Globus pallidus (tissue), 1 donor: Measurements from ENCODE around the gene RAP1GAP2.
"Not testable (repeated sequence)": the region's sequence is repeated elsewhere in the genome, so short reads cannot be mapped to it uniquely, and the experiment has no call there.

Experiments
- DNase-seq: peaks from one replicate; pipeline ENCODE4 v3.0.0-alpha.2; 2015; ENCODE audit warnings: low spot score

The RAP1GAP2 gene

DNA sequence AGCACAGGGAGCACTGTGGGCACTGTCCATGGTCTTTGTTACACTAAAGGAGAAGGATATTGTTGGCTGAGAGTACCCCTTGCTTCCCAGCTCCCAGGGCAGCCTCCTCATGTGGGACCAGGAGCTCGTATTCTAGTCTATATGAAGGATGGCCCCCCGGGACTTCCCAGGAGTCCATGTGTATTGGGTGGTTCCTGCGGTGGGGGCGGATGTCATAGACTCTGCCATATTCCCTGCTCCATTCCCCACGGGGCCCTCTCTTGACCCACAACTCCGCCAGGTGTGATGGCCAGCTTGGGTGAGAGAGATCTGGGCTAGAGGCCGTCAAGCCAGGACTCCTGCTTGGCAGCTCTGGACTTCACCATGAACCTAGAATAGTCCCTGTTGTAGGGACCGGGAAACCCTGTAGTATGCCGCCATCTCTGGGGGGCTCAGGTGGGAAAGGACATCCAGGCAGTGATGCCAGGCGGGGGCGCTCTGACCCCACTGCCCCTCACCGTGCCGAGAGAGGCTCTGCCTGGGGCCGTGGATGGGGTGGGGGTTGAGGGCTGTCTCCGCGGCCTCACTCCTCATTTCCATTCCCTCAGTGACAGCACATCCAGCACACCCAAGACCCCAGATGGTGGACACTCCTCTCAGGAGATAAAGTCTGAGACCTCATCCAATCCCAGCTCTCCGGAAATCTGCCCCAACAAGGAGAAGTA, 229.3 kb downstream of the RAP1GAP2 start:
- DNase-seq, result no peak

DNA sequence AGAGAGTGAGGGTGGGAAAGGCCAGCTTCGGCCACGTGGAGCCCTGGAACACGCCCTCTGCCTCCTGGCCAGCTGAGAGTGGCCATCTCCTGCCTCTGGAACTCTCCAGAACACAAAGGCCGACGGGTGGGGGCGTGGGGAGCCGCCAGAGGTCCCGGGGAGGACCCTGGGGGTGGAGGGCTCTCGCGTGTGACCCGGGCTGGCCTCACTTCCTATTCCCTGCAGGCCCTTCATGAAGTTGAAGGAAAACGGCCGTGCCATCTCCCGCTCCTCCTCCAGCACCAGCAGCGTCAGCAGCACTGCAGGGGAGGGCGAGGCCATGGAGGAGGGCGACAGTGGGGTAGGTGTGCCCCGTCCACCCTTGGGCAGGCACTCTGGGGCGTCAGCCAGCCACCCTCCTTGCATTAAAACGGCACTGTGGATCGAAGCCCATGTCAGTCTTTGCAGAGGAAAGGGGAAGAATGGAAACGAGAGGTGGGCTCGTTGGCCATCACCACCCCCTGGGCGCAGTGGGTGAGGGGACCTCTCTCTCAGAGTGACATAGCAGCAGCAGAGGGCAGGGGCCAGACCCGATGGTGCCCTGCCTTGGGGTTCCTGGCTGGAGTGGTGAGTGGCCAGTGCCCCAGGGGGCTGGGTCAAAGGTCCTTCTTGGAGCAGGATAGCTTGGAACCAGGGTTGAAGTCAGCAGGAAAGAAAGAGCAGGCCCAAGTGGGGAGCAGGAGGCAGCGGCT, 230.1 kb downstream of the RAP1GAP2 start:
- DNase-seq, result no peak

DNA sequence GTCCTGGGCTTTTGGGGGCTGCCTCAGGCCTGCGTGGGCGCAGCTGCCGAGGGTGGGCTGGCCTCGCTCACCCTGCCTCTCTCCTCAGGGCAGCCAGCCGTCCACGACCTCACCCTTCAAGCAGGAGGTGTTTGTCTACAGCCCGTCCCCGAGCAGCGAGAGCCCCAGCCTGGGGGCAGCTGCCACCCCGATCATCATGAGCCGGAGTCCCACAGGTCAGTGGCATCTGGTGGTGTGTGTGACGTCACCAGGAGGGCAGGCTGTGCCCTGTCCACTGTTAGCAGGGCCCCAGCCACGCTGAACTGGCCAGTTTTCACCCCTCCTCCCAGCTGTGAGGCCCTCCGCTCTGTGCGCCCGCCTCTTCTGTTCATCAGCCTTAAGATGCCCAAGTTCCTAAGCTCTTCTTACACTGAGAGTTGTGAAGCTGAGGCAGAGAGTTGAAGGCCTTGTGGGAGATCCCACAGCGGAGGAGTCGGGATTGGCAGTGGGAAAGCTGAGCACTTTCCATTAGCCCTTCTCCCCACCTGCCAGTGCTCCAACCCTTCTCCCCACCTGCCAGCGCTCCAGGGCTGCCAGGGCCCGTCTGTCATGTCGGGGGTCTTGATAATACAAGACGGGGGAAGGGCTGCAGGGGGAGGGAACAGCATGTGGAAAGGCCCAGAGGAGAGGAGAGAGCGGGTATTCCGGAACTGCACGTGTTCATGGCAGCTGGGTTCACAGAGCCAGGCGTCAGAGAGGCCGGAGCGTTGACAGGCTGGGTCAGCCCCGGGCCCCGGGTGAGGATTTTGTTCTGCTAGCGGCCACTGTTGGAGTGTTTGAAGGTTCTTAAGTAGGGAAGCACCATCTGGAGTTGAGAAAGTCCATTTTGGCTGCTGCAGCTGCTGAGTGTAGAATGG, 230.9 kb downstream of the RAP1GAP2 start:
- no peak for DNase-seq

DNA sequence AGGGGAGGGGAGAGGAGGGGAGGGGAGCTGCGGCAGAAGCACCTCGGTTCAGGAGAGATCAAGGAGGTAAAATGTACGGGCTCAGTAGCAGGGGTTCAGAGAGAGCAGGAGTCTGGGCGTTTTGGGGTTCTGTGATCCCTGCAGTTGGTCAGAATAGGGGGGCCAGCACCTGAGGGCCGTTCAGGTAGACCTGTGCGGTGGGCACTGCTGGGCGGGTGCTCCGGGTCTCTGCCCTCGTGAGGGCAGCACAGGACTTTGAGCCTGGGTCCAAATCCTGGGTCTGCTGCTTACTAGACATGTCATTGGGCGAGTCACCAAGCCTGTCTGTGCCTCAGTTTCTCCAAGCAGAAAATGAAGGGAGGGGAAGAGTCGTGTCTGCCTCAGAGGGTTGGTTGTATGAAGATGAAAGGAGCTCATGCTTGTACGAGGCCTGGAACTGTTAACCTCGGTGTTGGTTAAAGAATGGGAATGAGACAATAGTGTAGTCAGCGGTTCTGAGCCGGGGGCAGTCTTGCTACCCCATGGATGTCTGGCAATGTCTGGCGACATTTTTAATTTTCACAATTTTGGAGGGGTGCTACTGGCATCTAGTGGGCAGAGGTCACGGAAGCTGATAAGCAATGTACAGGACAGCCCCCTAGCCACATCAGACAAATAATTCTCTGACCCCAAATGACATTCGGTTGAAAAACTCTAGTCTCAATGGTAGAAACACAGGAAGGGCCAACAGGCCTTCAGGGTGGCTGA, 231.7 kb downstream of the RAP1GAP2 start:
- no peak for DNase-seq

DNA sequence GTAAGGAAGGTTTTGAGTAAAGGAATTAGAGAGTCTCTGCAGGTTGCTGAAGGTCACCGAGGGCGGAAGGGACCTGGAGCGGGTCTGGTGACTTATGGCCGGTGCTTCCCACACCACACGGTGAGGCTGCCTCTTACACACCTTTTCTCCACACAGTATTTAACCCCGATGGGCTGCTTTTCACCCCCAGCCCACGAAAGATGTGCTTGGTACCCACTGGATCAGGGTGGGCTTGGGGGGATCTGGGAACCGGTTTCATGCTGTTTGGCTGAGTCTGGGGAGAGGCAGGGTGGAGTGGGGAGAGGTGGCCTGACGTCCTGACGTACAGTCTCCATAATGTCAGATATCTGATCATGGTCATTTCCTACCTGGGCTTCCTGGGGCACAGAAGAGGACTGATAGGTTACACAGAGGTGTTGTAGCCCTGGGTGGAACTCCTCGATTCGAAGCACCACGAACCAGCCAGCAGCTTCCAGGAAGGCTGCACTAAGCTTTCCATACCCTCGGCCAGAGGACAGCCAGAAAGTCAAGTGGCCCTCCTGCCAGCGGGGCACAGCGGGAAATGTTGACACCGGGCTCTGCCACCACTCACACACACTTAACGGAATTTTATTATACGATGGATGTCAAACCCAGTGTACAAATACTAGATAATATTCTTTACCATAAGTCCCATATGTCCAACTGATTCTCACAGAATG, 233.1 kb downstream of the RAP1GAP2 start:
- DNase-seq, result no peak

DNA sequence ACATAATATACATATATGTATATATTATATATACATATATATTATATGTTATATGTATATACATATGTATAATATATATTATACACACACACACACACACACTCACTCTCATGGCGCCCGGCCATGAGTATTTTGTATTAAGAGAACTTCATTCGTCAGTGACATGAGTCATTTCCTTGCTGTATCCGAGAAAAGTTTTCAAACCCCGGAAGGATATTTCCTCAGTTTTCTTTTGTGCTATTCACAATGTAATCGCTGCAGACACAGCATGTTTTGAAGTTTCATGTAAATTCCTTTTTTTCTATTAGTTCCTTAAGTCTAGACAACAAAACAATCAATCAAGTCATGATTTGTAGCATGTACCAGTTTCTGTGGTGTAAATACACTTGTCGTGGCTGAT, 233.9 kb downstream of the RAP1GAP2 start:
- DNase-seq, result no peak

DNA sequence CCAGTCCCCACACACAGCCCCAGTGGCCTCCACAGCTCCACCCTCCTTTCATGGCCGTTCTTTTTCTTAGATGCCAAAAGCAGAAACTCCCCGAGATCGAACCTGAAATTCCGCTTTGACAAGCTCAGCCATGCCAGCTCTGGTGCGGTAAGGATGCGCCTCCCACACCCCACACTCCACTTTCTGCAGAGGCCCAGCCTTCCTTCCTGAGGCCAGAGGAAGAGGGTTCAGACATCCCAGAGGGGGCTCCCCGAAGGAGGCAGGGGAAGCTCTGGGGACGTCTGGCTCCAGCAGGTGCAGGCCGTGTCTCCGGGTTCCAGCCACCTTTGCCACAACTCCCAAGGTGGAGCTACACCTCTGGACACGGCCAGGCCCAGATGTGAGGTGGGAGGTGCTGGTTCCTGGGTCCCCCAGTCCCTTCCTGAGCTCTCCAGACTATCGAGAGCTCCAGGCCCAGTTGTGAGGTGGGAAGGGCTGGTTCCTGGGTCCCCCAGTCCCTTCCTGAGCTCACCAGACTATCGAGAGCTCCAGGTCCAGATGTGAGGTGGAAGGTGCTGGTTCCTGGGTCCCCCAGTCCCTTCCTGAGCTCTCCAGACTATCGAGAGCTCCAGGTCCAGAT, 234.7 kb downstream of the RAP1GAP2 start:
- DNase-seq, result not testable (repeated sequence)

DNA sequence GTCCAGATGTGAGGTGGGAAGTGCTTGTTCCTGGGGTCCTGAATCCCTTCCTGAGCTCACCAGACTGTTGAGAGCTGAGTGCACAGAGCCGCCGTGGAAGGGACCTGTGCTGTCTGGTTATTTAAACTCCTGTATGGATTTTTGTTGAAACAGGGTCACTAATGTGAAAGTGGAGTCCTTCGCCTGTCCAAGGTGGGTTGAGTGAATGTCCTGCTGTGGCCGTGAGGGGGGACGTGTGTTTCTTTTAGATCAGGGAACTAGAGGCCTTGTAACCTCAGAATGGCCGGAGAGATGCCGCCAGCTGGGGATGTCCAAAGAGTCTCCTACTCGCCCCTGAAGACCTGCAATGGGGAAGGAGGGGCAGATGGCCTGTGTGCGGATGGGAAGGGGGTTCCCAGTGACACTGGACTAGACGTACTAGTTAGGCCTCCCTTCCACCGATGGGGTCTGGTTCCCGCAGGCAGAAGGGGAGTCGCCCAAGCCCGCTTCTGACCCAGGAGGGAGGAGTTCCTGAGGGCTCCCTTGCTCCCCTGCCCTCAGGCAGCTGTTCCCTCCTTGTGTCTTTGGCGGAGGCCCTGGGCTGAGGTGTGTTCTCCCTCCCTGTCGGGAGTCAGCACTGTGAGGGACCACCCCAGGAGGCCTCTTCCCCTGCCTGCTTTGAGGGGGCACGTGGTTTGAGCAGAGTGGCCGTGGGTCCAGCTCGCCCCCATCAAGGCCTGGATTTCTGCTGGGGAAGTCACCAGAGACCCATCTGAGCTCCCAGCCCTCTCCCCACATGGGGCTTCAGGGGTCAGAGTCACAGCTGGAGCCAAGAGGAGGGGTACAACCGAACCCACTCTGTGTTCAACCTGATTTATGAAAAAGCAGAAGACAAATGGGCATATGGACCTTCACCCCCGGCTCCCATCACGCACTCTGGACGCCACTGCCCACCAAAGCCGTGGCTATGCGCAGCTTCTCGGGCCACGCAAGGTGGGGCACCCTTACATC, 236.3 kb downstream of the RAP1GAP2 start:
- no peak for DNase-seq

DNA sequence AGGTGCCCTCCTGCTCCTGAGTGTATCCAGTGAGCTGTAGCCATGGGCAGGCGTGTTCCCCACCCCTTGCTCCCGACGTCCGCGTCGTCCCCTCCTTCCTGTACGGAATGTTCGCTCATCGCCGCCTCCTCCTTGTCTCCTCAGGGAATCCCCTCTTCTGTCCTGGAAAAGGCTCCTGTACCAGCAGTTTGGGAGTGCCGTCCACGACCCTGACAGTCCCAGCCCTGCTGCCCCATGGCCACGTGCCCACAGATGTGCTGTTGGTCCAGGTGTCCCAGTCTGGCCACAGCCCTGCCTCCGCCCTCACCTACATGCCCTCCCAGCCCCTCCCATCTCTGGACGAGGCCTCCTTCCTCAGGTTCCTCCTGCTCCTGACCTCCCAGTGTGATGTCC, 237.0 kb downstream of the RAP1GAP2 start:
- no peak for DNase-seq

DNA sequence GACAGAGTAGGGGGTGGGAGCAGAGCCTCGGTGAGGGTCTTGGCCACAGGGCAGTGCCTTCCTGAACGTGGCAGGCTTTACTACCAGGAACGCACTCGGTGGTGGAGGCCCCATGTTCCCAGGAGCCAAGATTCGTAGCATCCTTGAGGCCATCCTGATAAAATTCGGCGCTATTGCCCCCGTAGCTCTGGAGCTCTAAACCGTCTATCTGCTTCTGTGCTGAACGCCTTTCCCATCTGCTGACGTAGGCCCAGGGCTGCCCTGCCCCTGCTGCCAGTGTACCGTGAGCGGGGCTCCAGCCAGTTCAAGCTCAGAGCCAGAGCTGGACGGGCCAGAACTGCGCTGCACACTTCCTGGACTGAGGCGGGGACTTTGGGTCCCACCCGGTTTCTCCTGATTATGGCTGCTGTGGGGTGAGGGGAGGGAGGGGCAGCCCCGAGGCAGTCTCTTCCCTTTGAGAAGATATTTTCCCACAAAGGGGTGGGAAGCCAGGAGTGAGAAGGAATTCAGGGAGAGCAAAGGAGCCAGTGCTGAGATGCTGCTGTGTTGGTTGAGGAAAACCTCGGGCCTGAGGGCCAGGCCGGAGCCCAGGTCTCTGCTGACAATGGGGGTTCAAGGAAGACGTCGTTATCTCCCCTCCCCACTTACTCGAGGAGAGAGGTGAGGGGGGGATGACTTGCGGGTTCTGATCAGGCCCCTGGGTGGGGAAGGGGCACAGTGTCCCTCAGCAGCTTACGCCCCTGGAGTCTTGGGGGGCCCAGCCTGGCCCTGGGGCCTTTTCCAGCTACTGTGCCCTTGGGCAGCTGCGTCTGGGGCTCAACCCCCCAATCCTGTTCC, 237.7 kb downstream of the RAP1GAP2 start:
- no peak for DNase-seq

DNA sequence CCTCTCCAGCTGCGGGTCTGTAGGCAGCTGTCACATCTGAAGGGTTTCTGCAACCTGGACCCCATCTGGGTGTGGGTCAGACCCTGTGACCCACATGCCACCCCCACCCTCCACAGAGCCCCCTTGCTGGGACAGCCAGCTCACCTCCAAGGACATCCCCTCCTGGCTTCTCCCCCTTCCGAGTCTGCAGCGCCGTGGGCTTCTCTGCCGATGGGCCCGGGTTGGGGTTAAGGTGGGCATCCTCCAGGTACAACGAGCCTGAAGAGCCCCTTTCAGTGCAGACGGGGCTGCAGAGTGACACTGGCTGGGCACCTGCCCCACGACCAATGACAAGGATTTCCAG, 238.3 kb downstream of the RAP1GAP2 start:
- no peak for DNase-seq

DNA sequence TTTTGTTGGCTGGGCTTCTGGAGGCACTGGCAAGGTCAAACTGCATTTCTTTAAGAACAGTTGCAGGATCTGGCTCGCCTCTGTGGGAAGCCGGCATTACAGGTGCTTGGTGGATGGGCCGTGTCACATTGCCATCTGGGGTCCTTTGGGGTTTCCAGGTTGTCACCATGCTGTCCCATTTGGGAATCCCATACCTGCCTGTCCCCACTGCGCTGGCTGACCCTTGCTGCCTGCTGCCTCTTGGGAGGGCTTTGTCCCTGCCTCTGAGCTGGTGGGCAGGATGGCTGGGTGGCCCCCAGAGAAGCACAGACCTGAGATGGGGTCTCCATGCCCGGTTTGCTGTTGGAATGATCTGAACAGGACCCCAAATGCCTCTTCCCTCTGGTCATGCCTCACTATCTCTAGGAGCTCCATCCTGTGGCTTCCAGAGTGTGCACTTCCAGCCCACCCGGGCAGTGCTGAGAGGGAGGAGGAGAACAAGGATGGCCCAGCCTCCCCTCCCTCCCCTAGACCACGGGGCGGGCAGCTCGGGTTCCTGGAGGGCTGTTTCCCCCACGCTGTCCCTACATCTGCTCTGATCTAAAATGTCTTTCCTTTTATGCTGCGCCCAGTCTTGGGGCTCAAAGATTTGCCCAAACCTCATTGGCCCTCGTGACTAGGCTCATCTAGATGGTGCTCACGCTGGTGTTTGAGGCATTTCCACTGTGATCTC, 239.2 kb downstream of the RAP1GAP2 start:
- DNase-seq, result no peak

DNA sequence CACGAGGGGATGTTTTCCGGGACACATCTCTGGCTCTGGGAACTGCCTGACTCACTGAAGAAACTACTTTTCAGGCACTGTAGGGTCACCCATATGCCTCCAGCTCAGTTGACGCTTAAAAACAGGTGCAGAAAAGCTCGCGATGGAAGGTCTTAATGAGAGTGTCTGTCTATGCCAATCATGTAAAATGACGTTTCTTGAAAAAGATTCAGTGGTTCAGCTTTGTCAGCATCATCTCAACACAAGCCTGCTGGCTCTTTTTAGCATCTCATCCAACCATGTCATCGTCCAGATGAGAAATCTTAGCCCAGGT, 239.7 kb downstream of the RAP1GAP2 start:
- no peak for DNase-seq

DNA sequence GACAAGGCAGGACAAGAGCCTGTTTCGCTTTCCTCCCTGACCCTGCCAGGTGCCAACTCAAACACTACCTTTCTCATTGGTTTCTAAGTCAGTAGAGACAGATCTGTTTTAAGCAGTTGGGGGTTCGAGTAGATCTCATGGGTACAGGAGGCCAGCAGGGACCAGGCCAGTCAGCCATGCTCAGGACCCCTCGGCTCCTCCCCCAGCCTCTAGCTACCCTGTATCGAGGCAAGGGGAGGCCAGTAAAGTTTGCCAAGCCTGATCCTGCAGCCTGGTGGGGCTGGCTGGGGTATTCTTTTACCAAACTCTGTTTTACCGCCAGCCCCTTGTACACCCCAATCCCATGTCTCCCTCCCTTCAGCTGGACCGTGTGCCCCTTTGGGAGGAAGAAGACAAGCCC, 240.6 kb downstream of the RAP1GAP2 start:
- no peak for DNase-seq

DNA sequence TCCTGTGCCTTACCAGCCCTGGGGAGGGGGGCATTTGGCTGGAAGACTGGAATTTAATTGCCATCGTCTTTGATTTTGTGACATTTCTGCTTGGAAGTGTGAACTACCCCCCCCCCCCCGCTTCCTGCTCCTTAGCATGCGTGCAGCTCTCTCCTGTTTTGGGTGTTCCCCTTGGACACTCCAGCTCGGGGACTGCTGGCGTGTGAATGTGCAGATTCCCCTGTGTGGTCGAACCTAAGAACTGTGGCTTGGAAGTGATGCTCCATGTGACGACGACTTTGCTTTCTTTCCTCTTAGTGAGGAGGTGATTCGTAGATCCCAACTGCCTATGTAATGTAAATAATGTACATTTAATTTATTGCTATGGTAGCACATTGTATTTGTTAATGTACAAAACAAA, 241.0 kb downstream of the RAP1GAP2 start:
- DNase-seq, result no peak

DNA sequence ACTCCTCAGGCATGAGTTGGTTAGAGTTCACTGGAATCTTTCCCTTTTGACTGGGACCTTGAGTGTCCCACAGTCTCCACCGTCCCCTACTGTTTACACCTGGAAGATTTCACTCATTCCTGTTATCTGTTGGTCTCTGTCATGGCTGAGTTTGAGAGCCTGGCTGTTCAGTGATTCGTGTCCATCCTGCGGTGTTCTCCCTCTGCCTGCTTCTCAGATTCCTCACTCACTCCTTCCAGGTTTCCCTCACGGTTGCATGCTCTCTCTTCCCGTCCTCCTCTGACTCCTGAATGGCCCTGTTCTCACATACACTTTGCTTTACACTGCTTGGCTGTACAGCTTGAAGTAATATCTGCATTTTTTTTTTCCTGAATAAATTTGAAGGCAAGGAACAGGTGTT, 242.7 kb downstream of the RAP1GAP2 start:
- no peak for DNase-seq

DNA sequence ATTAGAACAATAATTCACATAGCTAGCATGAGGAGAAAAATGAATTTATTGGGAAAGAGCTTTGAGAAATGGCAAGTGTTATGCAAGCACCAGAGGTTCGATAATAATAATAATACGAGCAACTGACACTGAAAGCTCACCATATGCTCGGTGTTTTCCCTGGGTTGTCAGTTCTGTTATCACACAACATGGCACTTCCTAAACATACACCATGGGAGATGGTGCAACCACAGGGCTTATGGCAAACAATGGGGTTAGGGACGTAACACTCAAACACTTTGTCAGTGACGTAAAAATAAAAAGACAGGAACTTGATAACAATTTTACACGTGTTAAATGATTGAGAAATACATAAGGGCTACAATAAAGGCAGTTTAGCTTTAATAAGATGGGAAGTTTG, 243.5 kb downstream of the RAP1GAP2 start:
- no peak for DNase-seq

DNA sequence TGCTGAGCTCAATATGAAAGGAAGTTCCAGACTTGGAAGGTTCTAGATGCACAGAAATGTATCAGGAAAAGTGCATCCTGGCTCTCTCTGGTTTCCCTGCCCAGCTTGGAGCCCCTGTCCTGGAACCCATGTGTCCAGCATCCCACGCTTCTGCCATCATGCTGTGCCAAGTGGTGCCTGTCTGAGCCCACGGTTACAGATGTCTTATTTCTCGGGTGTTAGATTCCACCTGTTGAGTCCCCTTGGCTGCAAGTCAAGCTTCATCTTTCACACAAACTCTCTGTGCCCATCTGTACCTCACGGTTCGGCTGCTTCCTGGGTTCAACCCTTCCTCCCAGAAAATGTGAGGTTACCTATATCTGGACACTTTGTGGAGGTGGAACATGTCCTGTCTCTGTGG, 244.6 kb downstream of the RAP1GAP2 start:
- no peak for DNase-seq
